Measurements from ENCODE around the gene PAQR7.

DNA sequence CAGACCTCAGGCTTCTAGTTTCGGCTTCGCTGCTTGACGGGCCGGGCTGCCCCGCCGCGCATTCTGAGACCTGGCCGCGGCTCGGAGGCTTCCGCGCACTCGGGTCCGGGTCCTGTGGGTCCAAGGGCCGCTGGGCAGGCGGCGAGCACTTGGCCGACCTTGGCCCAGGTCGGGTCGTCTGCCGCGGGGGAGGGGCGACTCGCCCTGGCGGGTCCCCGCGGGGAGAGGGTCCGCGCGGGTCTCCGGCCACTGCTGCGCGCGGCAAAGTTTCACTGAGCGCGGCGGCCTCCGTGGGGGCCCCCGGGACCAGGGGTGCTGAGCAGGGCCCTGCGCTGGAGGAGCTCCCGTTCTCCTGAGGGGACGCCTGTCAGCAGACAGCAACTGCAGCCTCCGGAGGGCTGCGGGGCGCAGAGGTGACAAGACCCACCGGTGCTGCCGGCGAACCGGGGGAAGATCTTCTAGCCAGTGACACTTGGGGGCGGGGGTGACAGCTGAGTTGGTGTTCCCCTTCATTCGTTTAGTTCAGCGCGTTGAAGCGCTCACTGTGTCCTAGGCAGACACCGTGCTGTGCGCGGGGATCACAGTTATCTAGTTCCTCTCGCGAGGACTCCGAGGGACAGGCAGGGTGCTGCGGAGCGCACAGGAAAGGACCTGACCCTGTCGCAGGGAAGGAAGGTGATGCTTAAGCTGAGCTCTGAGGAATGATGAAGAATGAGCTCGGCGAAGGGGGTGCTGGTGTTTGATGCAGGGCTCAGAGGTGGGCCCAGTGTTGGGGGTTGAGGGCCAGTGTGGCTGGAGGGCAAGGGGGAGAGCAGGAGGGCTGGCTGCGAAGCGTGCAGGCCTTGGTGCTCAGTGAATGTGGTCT, 55.0 kb downstream of the PAQR7 start:
- TF ChIP-seq, protein P1, sequence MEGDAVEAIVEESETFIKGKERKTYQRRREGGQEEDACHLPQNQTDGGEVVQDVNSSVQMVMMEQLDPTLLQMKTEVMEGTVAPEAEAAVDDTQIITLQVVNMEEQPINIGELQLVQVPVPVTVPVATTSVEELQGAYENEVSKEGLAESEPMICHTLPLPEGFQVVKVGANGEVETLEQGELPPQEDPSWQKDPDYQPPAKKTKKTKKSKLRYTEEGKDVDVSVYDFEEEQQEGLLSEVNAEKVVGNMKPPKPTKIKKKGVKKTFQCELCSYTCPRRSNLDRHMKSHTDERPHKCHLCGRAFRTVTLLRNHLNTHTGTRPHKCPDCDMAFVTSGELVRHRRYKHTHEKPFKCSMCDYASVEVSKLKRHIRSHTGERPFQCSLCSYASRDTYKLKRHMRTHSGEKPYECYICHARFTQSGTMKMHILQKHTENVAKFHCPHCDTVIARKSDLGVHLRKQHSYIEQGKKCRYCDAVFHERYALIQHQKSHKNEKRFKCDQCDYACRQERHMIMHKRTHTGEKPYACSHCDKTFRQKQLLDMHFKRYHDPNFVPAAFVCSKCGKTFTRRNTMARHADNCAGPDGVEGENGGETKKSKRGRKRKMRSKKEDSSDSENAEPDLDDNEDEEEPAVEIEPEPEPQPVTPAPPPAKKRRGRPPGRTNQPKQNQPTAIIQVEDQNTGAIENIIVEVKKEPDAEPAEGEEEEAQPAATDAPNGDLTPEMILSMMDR (IDR thresholded peaks at IDR 0.05), result no peak
- no peak for TF ChIP-seq POLR2A (IDR thresholded peaks at IDR 0.05)
